Measurements from ENCODE around the gene NXN.

GRCh38 chr17:807523-808294 is 171.9 kb downstream of the NXN start:
- TF ChIP-seq CTCF (IDR thresholded peaks at IDR 0.05), result no peak
- no peak for TF ChIP-seq POLR2A (IDR thresholded peaks at IDR 0.05)
- no peak for TF ChIP-seq EP300 (IDR thresholded peaks at IDR 0.05)

All from tibial nerve (tissue), 4 donors.